Skeletal muscle satellite cell (primary cell): Measurements from ENCODE around the gene CSH2.
"Not testable (repeated sequence)": the region's sequence is repeated elsewhere in the genome, so short reads cannot be mapped to it uniquely, and the experiment has no call there.

Source experiments
- H3K27me3 ChIP-seq: 2 replicates; pipeline ENCODE4 v1.7.0; 2013; ENCODE audit warnings: low read length; ENCODE audit not compliant: control insufficient read depth, insufficient read depth
- H3K36me3 ChIP-seq: 2 replicates; pipeline ENCODE4 v1.7.0; 2013; ENCODE audit warnings: mild to moderate bottlenecking, control low read depth, low read length; ENCODE audit not compliant: insufficient read depth
- H3K4me1 ChIP-seq: 2 replicates; pipeline ENCODE4 v1.7.0; 2013; ENCODE audit warnings: low read length; ENCODE audit not compliant: control insufficient read depth, insufficient read depth
- H3K4me2 ChIP-seq: 2 replicates; pipeline ENCODE4 v1.7.0; 2013; ENCODE audit warnings: mild to moderate bottlenecking, low read length
- H3K4me3 ChIP-seq: 2 replicates; pipeline ENCODE4 v1.7.0; 2013; ENCODE audit warnings: low read length
- H3K9ac ChIP-seq: 2 replicates; pipeline ENCODE4 v1.7.0; 2013; ENCODE audit warnings: mild to moderate bottlenecking, low read depth, low read length, moderate library complexity
- H3K9me3 ChIP-seq: replicated peaks from 2 replicates; pipeline ENCODE4 v1.7.0; 2013; ENCODE audit warnings: mild to moderate bottlenecking, control low read depth, low read length

Gene CSH2

GRCh38 chr17:63894021-63894420, 20.5 kb upstream of the CSH2 start:
- not testable (repeated sequence) for H3K9me3 ChIP-seq, H3K36me3 ChIP-seq, H3K4me3 ChIP-seq, H3K9ac ChIP-seq, H3K4me2 ChIP-seq, H3K4me1 ChIP-seq
- H3K27me3 ChIP-seq, result peaks cover 14% of the 10 kb centered on the region

- H3K27me3 ChIP-seq, result peaks cover 16% of the 10 kb centered on the region
- H3K9me3 ChIP-seq, H3K36me3 ChIP-seq, H3K9ac ChIP-seq, H3K4me2 ChIP-seq, H3K4me3 ChIP-seq, H3K4me1 ChIP-seq: not testable (repeated sequence)
Measured at GRCh38 chr17:63892316-63893037, 19.0 kb upstream of the CSH2 start.

GRCh38 chr17:63889026-63889848, 15.8 kb upstream of the CSH2 start:
- not testable (repeated sequence) for H3K4me3 ChIP-seq, H3K9ac ChIP-seq, H3K4me2 ChIP-seq, H3K36me3 ChIP-seq, H3K4me1 ChIP-seq, H3K9me3 ChIP-seq
- H3K27me3 ChIP-seq, result peaks cover 18% of the 10 kb centered on the region

GRCh38 chr17:63885119-63885518, 11.6 kb upstream of the CSH2 start:
- not testable (repeated sequence) for H3K9ac ChIP-seq, H3K4me3 ChIP-seq, H3K4me2 ChIP-seq, H3K9me3 ChIP-seq, H3K4me1 ChIP-seq, H3K36me3 ChIP-seq
- peaks cover 19% of the 10 kb centered on the region for H3K27me3 ChIP-seq

- not testable (repeated sequence) for H3K9ac ChIP-seq, H3K4me3 ChIP-seq, H3K36me3 ChIP-seq, H3K9me3 ChIP-seq, H3K4me2 ChIP-seq, H3K4me1 ChIP-seq
- H3K27me3 ChIP-seq, result peaks cover 22% of the 10 kb centered on the region
Measured at GRCh38 chr17:63882626-63883126, 9.2 kb upstream of the CSH2 start.

GRCh38 chr17:63881935-63882601, 8.6 kb upstream of the CSH2 start, which contains the start of gene GH2:
TSS of gene GH2 (minus strand) at chr17:63881944. CDS start at chr17:63881801, 143 bp downstream.
- no peaks in the 10 kb centered on the region for H3K4me1 ChIP-seq
- no peaks in the 10 kb centered on the region for H3K9me3 ChIP-seq
- no peak within 1 kb of the TSS for H3K4me2 ChIP-seq
- H3K27me3 ChIP-seq, result peaks cover 18% of the 10 kb centered on the region
- H3K9ac ChIP-seq, result no peak within 1 kb of the TSS
- H3K36me3 ChIP-seq, result no peaks in the 10 kb centered on the region
- H3K4me3 ChIP-seq, result no peak within 1 kb of the TSS

GRCh38 chr17:63881337-63881736, 7.9 kb upstream of the CSH2 start:
- H3K4me3 ChIP-seq, H3K9ac ChIP-seq, H3K36me3 ChIP-seq, H3K4me2 ChIP-seq, H3K4me1 ChIP-seq, H3K9me3 ChIP-seq: not testable (repeated sequence)
- peaks cover 18% of the 10 kb centered on the region for H3K27me3 ChIP-seq

- H3K36me3 ChIP-seq, result no peaks in the 10 kb centered on the region
- H3K4me1 ChIP-seq, result no peaks in the 10 kb centered on the region
- no peak overlapping the region for H3K9ac ChIP-seq
- H3K9me3 ChIP-seq, result no peaks in the 10 kb centered on the region
- H3K4me2 ChIP-seq, result no peak overlapping the region
- no peak overlapping the region for H3K4me3 ChIP-seq
- peaks cover 18% of the 10 kb centered on the region for H3K27me3 ChIP-seq
Measured at GRCh38 chr17:63880706-63881105, 7.2 kb upstream of the CSH2 start.

GRCh38 chr17:63878413-63878812, 4.9 kb upstream of the CSH2 start:
- H3K9ac ChIP-seq, H3K9me3 ChIP-seq, H3K4me1 ChIP-seq, H3K4me2 ChIP-seq, H3K4me3 ChIP-seq, H3K36me3 ChIP-seq: not testable (repeated sequence)
- peaks cover 14% of the 10 kb centered on the region for H3K27me3 ChIP-seq

GRCh38 chr17:63874693-63875092, 1.2 kb upstream of the CSH2 start:
- not testable (repeated sequence) for H3K36me3 ChIP-seq, H3K27me3 ChIP-seq, H3K4me2 ChIP-seq, H3K4me3 ChIP-seq, H3K9ac ChIP-seq, H3K4me1 ChIP-seq, H3K9me3 ChIP-seq

- H3K9ac ChIP-seq, H3K36me3 ChIP-seq, H3K9me3 ChIP-seq, H3K4me2 ChIP-seq, H3K4me3 ChIP-seq, H3K27me3 ChIP-seq, H3K4me1 ChIP-seq: not testable (repeated sequence)
Measured at GRCh38 chr17:63874061-63874626, 667 bp upstream of the CSH2 start.
